ENCODE measurements around the gene ASB1. TPM values are rescaled to one million over a fixed set of nuclear protein-coding genes. Genes with fewer than 3 reads are reported as not detected.

The ASB1 gene
- polyA plus RNA-seq, 1 of the 3 experiments (the other 2 are of a cell fraction): 33.3 TPM

DNA sequence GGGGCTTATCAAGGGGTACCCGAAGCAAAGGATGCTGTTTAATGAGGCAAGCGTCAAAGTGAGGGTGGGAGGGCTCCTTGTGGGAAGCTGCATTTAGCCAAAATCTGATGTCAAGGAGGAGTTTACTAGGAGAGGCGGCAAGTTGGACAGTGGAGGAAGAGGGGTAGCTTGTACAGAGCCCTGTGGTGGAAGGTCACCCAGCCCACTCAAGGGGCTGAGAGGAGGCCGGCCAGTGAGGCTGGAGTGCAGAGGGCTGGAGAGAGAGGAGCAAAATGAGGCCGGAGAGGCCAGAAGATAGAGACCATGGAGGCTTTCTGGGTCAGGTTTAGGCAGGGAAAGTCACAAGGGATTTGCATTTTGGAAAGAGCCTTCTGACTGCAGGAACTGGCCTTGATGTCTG lies 49.5 kb downstream of the ASB1 start:
- ChIA-PET POLR2A (no interaction called here), CTCF (interaction anchor here (1.2 kb wide), 1 partner anchor 33 kb away, joined by 3 read pairs; no protein-coding TSS in a partner anchor)
- Histone ChIP-seq H4K20me1 (ENCODE audit: insufficient read depth) (no peaks in the 10 kb centered on the region), H3K9me3 (no peaks in the 10 kb centered on the region; the same call in 1 of the 2 replicates), H3K9ac (no peak overlapping the region), H3K4me2 (no peak overlapping the region), H3K36me3 (replicated peaks in 1 of 2; ENCODE audit: control insufficient read depth in 1 of 2, insufficient read depth in 2 of 2, low read length in 1 of 2) (no peaks in the 10 kb centered on the region), H3K79me2 (ENCODE audit: insufficient read depth) (no peaks in the 10 kb centered on the region), H2AFZ (ENCODE audit: low read depth) (no peak overlapping the region), H3K27me3 (ENCODE audit: insufficient read depth) (no peaks in the 10 kb centered on the region), H3K9me2 (no peaks in the 10 kb centered on the region), H3F3A (replicated peaks; ENCODE audit: insufficient read depth) (no peaks in the 10 kb centered on the region), H3K4me3 (ENCODE audit: low read depth in 2 of 2, low read length in 1 of 2) (no peak overlapping the region), H3K27ac (ENCODE audit: low read depth in 2 of 2, low read length in 1 of 2) (no peak overlapping the region), H3K4me1 (ENCODE audit: control insufficient read depth in 1 of 2, insufficient read depth in 2 of 2, low read depth in 1 of 2, low read length in 1 of 2) (no peaks in the 10 kb centered on the region)
- TF ChIP-seq NFIC (IDR thresholded peaks at IDR 0.05; ENCODE audit: borderline replicate concordance): no peak
- DNase-seq: no peak
- WGBS (ENCODE audit: low lambda C conversion rate): 52% methylated on average over 5 of the region's 5 CpGs

DNA sequence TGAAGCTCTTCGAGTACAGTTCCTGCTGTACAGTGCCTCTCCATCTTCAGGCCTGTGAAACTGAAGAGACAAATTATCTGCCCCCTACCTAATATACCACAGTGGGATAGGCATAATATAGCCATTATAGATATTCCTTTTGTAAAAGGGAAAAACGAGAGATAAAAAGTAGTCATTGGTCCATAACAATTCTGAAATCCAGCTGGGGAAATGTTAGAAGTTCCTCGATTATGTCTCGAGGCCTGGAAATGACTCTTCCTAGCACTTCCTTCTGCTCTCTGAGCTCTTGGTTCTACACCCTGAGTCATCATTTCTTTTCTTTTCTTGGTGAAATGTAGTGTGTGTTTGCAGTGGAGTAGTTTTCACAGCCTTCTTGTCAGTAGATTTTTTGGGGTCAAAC lies 51.5 kb downstream of the ASB1 start:
- Histone ChIP-seq H3K27ac (ENCODE audit: low read depth in 2 of 2, low read length in 1 of 2) (no peak overlapping the region), H3K79me2 (ENCODE audit: insufficient read depth) (no peaks in the 10 kb centered on the region), H3K4me3 (ENCODE audit: low read depth in 2 of 2, low read length in 1 of 2) (no peak overlapping the region), H3K4me2 (no peak overlapping the region), H3K4me1 (ENCODE audit: control insufficient read depth in 1 of 2, insufficient read depth in 2 of 2, low read depth in 1 of 2, low read length in 1 of 2) (no peaks in the 10 kb centered on the region), H3K36me3 (replicated peaks in 1 of 2; ENCODE audit: control insufficient read depth in 1 of 2, insufficient read depth in 2 of 2, low read length in 1 of 2) (no peaks in the 10 kb centered on the region), H3K9me2 (no peaks in the 10 kb centered on the region), H3K27me3 (ENCODE audit: insufficient read depth) (no peaks in the 10 kb centered on the region), H3K9ac (no peak overlapping the region), H3K9me3 (no peaks in the 10 kb centered on the region; the same call in 1 of the 2 replicates), H3F3A (replicated peaks; ENCODE audit: insufficient read depth) (no peaks in the 10 kb centered on the region), H4K20me1 (ENCODE audit: insufficient read depth) (no peaks in the 10 kb centered on the region), H2AFZ (ENCODE audit: low read depth) (no peak overlapping the region)
- no peak for DNase-seq
- WGBS (ENCODE audit: low lambda C conversion rate): 62% methylated on average over 4 of the region's 4 CpGs
- TF ChIP-seq, protein P1, sequence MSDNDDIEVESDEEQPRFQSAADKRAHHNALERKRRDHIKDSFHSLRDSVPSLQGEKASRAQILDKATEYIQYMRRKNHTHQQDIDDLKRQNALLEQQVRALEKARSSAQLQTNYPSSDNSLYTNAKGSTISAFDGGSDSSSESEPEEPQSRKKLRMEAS (IDR thresholded peaks at IDR 0.05; ENCODE audit: low read depth): no peak
- TF ChIP-seq TAF1 (IDR thresholded peaks at IDR 0.05; ENCODE audit: borderline replicate concordance, low read depth, low read length) (no peak), RXRA (IDR thresholded peaks at IDR 0.05; ENCODE audit: borderline replicate concordance, low read depth) (no peak), FOXJ3 (CRISPR knock-in tag; IDR thresholded peaks at IDR 0.05) (no peak), SMC3 (IDR thresholded peaks at IDR 0.05; ENCODE audit: low read depth, low read length) (no peak), CHD2 (IDR thresholded peaks at IDR 0.05; ENCODE audit: low read length, partially characterized antibody) (no peak), FOSL2 (IDR thresholded peaks at IDR 0.05; ENCODE audit: borderline replicate concordance, low read depth) (no peak), ELF1 (IDR thresholded peaks at IDR 0.05) (no peak), TEAD4 (IDR thresholded peaks at IDR 0.05; ENCODE audit: borderline replicate concordance, insufficient read depth) (no peak), JUND (IDR thresholded peaks at IDR 0.05) (no peak)
- TF ChIP-seq, protein P2, sequence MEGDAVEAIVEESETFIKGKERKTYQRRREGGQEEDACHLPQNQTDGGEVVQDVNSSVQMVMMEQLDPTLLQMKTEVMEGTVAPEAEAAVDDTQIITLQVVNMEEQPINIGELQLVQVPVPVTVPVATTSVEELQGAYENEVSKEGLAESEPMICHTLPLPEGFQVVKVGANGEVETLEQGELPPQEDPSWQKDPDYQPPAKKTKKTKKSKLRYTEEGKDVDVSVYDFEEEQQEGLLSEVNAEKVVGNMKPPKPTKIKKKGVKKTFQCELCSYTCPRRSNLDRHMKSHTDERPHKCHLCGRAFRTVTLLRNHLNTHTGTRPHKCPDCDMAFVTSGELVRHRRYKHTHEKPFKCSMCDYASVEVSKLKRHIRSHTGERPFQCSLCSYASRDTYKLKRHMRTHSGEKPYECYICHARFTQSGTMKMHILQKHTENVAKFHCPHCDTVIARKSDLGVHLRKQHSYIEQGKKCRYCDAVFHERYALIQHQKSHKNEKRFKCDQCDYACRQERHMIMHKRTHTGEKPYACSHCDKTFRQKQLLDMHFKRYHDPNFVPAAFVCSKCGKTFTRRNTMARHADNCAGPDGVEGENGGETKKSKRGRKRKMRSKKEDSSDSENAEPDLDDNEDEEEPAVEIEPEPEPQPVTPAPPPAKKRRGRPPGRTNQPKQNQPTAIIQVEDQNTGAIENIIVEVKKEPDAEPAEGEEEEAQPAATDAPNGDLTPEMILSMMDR (IDR thresholded peaks at IDR 0.05): no peak
- TF ChIP-seq, protein P3, sequence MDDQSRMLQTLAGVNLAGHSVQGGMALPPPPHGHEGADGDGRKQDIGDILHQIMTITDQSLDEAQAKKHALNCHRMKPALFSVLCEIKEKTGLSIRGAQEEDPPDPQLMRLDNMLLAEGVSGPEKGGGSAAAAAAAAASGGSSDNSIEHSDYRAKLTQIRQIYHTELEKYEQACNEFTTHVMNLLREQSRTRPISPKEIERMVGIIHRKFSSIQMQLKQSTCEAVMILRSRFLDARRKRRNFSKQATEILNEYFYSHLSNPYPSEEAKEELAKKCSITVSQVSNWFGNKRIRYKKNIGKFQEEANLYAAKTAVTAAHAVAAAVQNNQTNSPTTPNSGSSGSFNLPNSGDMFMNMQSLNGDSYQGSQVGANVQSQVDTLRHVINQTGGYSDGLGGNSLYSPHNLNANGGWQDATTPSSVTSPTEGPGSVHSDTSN (IDR thresholded peaks at IDR 0.05): no peak
- CTCF ChIA-PET: interaction anchor here (1.5 kb wide), 1 partner anchor 107 kb away, joined by 5 read pairs; no protein-coding TSS in a partner anchor
- POLR2A ChIA-PET: no interaction called here

Data from SK-N-SH (cell line).